NB4 (cell line): ENCODE data around the gene L3MBTL4.
"Not testable (repeated sequence)": the region's sequence is repeated elsewhere in the genome, so short reads cannot be mapped to it uniquely, and the experiment has no call there.

Experiments
- DNase-seq: peaks from one replicate; pipeline ENCODE4 v3.0.0; 2010; ENCODE audit warnings: low read depth
- H3K4me3 ChIP-seq: one replicate; pipeline ENCODE4 v1.5.1; 2011; ENCODE audit warnings: mild to moderate bottlenecking, low read depth, low read length, moderate library complexity
- MYC ChIP-seq: IDR thresholded peaks from 2 replicates; pipeline ENCODE4 v1.6.1; 2011; ENCODE audit warnings: low read depth, low read length
- POLR2A ChIP-seq: IDR thresholded peaks from 2 replicates; pipeline ENCODE4 v1.6.1; 2011; ENCODE audit warnings: mild to moderate bottlenecking; ENCODE audit not compliant: insufficient read length; ENCODE audit errors: extremely low read depth
- TF ChIP-seq, protein P1 (sequence below): IDR thresholded peaks from one replicate; pipeline ENCODE4 v1.5.1; 2012; ENCODE audit warnings: low read depth, low read length
- TF ChIP-seq, protein P2 (sequence below): IDR thresholded peaks from 2 replicates; pipeline ENCODE4 v1.6.1; 2011; ENCODE audit warnings: low read depth, low read length

L3MBTL4 gene

DNA sequence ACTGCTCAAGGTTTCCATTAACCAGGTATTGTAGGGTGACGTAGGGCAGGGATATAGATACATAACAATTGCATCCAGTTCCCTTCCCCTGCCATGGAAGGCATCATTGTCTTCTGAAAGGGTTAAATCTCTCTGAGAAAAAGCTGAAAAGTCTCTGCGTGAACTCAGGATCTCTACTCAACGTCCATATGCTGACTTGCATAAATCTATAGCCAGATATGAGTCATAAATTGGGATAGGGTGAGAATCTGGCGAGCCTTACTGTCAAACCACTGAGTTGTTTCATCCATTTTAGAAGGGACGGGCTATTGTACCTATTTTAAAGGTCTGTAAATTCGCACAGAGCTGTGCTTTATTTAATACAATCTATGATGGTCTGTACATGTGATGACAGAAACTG lies 258.3 kb downstream of the L3MBTL4 start:
- no peak overlapping the region for H3K4me3 ChIP-seq
- no peak for DNase-seq
- TF ChIP-seq POLR2A: no peak
- TF ChIP-seq, protein P1, sequence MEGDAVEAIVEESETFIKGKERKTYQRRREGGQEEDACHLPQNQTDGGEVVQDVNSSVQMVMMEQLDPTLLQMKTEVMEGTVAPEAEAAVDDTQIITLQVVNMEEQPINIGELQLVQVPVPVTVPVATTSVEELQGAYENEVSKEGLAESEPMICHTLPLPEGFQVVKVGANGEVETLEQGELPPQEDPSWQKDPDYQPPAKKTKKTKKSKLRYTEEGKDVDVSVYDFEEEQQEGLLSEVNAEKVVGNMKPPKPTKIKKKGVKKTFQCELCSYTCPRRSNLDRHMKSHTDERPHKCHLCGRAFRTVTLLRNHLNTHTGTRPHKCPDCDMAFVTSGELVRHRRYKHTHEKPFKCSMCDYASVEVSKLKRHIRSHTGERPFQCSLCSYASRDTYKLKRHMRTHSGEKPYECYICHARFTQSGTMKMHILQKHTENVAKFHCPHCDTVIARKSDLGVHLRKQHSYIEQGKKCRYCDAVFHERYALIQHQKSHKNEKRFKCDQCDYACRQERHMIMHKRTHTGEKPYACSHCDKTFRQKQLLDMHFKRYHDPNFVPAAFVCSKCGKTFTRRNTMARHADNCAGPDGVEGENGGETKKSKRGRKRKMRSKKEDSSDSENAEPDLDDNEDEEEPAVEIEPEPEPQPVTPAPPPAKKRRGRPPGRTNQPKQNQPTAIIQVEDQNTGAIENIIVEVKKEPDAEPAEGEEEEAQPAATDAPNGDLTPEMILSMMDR: no peak
- TF ChIP-seq, protein P2, sequence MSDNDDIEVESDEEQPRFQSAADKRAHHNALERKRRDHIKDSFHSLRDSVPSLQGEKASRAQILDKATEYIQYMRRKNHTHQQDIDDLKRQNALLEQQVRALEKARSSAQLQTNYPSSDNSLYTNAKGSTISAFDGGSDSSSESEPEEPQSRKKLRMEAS: no peak
- no peak for TF ChIP-seq MYC

DNA sequence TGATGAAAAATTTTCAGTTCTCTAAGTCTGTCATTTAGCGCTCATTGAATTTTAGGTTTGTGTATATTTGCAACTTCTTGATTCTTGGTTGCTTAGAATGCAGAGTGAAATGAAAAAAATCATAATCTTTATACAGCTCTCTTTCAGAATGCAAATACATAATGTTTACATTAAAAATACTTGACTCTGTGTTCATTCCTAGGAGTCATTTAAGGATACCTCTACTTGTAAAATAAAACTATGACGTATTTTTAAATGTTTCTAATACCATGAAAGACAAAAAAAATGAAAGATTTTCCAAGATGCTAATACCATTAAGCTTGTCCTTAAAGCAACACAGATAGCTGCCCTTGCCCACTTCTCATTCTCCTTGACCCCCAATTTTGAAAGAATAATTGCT lies 259.0 kb downstream of the L3MBTL4 start:
- no peak for TF ChIP-seq POLR2A
- TF ChIP-seq, protein P2: no peak
- no peak for TF ChIP-seq MYC
- TF ChIP-seq, protein P1: no peak
- no peak for DNase-seq

DNA sequence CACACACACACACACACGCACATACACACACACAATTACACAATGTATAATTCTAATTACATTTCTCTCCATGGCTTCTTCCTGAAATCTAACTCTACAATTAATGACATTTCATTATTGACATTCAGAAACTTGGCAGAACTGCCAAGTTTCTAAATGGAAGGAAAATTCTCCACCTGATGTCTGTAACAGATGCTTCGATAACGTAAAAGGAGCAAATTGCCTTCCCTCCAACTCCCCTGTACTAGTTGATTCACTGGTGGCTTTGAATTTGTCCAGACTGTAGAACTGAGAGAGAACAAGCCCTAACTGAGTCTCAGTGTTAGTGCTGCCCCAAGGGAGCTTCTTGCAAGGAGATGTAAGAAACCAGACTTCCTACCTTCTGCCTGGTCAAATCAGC lies 264.3 kb downstream of the L3MBTL4 start:
- TF ChIP-seq POLR2A: no peak
- TF ChIP-seq, protein P2: no peak
- no peak for TF ChIP-seq MYC
- TF ChIP-seq, protein P1: no peak
- no peak overlapping the region for H3K4me3 ChIP-seq
- DNase-seq: no peak

More for the DNA sequence above, 259.0 kb downstream of the L3MBTL4 start:
- no peak overlapping the region for H3K4me3 ChIP-seq

DNA sequence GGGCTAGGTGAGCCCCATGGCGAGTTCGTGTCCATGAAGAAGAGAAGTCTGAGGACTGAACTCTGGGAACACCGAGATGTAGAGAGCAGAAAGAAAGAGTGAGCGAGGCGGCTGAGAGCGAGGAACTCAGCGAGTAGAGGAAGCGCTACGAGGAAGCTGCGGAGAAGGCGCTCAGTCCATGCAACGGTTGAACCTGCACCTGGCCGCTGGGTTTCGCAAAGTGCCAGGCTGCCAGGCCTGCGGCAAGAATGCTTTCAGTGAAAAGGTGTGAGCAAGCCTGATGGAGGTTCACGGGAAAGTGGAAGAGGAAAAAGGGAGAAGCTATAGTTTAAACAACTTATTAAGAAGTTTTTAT lies 268.4 kb downstream of the L3MBTL4 start:
- H3K4me3 ChIP-seq: no peak overlapping the region
- TF ChIP-seq, protein P2: no peak
- TF ChIP-seq POLR2A: no peak
- TF ChIP-seq, protein P1: no peak
- no peak for TF ChIP-seq MYC
- no peak for DNase-seq

DNA sequence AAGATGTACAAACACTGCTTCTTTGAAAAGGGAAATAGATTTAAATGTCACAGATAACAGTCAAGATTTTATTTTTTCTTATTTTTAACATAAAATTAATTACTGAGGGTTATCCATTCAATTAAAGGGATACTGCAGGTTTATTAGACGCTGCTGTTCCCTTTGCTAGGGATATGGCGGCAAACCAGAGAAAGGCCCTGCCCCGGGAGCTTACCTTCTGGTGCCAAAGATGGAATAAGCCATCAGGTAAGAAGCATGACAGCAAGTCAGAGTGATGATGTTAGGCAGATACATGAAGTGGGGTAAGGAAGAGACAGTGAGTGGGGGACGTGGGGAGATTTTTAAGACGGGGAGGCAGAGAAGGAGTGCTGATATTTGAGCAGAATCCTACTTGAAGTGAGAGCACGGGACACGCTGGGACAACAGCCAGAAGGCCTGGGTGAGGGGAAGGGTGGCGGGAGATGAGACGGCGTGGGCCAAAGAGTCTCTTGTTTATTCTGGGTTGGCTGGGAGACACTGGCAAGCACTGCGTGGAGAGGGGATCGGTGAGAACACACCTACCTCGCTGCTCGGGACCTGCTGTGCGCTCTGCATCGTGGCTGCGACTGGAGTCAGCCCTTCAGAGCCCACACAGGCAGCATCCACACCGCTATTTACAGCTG lies 268.9 kb downstream of the L3MBTL4 start:
- no peak for DNase-seq
- H3K4me3 ChIP-seq: no peak overlapping the region
- TF ChIP-seq MYC: no peak
- TF ChIP-seq, protein P2: no peak
- TF ChIP-seq, protein P1: no peak
- TF ChIP-seq POLR2A: no peak

DNA sequence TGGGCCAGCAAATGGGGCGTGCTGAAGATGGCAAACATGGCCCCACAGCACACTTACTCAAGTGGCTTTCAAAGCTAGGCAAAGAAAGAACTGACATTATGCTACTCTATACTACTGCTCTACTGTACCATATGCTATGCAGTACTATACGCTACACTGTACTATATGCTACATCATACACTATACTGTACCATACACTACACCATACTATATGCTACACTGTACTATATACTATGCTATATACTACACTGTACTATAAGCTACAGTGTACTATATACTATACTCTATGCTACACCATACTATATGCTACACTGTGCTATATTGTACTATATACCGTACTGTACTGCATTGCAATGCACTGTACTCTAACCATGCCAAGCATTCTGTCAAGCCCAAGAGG lies 275.7 kb downstream of the L3MBTL4 start:
- TF ChIP-seq POLR2A: no peak
- TF ChIP-seq, protein P2: no peak
- TF ChIP-seq, protein P1: no peak
- TF ChIP-seq MYC: no peak
- H3K4me3 ChIP-seq: no peak overlapping the region
- DNase-seq: no peak

DNA sequence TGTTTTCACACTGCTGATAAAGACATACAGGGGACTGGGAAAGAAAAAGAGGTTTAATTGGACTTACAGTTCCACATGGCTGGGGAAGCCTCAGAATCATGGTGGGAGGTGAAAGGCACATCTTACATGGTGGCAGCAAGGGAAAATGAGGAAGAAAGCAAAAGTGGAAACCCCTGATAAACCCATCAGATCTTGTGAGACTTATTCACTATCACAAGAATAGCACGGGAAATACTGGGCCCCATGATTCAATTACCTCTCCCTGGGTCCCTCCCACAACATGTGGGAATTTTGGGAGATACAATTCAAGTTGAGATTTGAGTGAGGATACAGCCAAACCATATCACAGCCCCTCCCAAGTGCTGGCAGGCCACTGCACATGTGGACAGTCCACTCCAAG lies 278.8 kb downstream of the L3MBTL4 start:
- DNase-seq, H3K4me3 ChIP-seq: not testable (repeated sequence)

DNA sequence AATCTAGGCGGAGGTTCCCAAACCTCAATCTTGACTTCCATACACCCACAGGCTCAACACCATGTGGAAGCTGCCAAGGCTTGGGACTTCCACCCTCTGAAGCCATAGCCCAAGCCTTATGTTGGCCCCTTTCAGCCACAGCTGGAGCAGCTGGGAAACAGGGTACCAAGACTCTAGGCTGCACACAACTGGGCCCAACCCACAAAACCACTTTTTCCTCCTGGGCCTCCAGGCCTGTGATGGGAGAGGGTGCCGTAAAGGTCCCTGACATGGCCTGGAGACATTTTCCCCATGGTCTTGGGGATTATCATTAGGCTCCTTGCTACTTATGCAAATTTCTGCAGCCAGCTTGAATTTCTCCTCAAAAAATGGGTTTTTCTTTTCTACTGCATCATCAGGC lies 279.7 kb downstream of the L3MBTL4 start:
- DNase-seq, H3K4me3 ChIP-seq: not testable (repeated sequence)
